Naive thymus-derived CD4-positive, alpha-beta T cell (primary cell): Measurements from ENCODE around the gene PTDSS2. TPM values are rescaled to one million over a fixed set of nuclear protein-coding genes. Genes with fewer than 3 reads are reported as not detected.

Experiments used
- ATAC-seq: fragments of 150-1000 bp; cut with Tn5 transposase; 2 replicates; pipeline ENCODE4 v1.10.0; 2021; ENCODE audit warnings: mild to moderate bottlenecking, moderate library complexity
- CTCF ChIA-PET: fragments of 350-600 bp; sonication (Branson Sonifier 250); formaldehyde crosslinking; loops from one replicate; lab custom pipeline; 2021; ENCODE audit warnings: antibody characterized with exemption; lab: Charles Lee
- POLR2A ChIA-PET: fragments of 350-600 bp; sonication (Branson Sonifier 250); formaldehyde crosslinking; loops from one replicate; lab custom pipeline; 2021; ENCODE audit warnings: antibody characterized with exemption, inconsistent platforms; lab: Charles Lee
- DNase-seq, 9 donors: peaks; one replicate each; pipeline versions ENCODE4 v3.0.0 to v3.0.0-alpha.2; 2020 to 2022; ENCODE audit warnings: mixed read lengths in 1 of 9
- H3K27ac ChIP-seq: one replicate; pipeline ENCODE4 v1.7.0; 2013; ENCODE audit warnings: mild to moderate bottlenecking, low read depth, low read length, moderate library complexity
- H3K27me3 ChIP-seq, 2 donors: one replicate each; pipeline ENCODE4 v1.7.0; 2013; ENCODE audit warnings: low read length in 2 of 2, mild to moderate bottlenecking in 2 of 2, moderate library complexity in 2 of 2; ENCODE audit not compliant: control insufficient read depth in 2 of 2, insufficient read depth in 2 of 2
- H3K36me3 ChIP-seq, 3 experiments: 1 replicate in 2 of 3; 2 replicates in 1 of 3; pipeline ENCODE4 v1.7.0; 2013; ENCODE audit warnings: low read length in 3 of 3, mild to moderate bottlenecking in 3 of 3, moderate library complexity in 1 of 3; ENCODE audit not compliant: insufficient read depth in 3 of 3, control insufficient read depth in 2 of 3
- H3K4me1 ChIP-seq, 2 donors: one replicate each; pipeline ENCODE4 v1.7.0; 2013; ENCODE audit warnings: low read length in 2 of 2, mild to moderate bottlenecking in 2 of 2, moderate library complexity in 1 of 2; ENCODE audit not compliant: control insufficient read depth in 2 of 2, insufficient read depth in 2 of 2
- H3K4me3 ChIP-seq: 2 replicates; pipeline ENCODE4 v1.7.0; 2013; ENCODE audit warnings: mild to moderate bottlenecking, low read length
- H3K9me3 ChIP-seq, 3 experiments: 1 replicate in 2 of 3; 2 replicates in 1 of 3; pipeline ENCODE4 v1.7.0; 2013; ENCODE audit warnings: low read length in 3 of 3; ENCODE audit not compliant: control insufficient read depth in 2 of 3
- H3K27ac Mint-ChIP-seq, 9 donors: one replicate each; pipeline ENCODE4 v1.8.0; 2020 to 2022; ENCODE audit warnings: mixed read lengths in 9 of 9, mild to moderate bottlenecking in 8 of 9, moderate library complexity in 5 of 9, inconsistent platforms in 2 of 9
- H3K27me3 Mint-ChIP-seq, 5 donors: one replicate each; pipeline ENCODE4 v1.8.0; 2021 to 2022; ENCODE audit warnings: mixed read lengths in 5 of 5, mild to moderate bottlenecking in 1 of 5
- H3K36me3 Mint-ChIP-seq, 5 donors: one replicate each; pipeline ENCODE4 v1.8.0; 2020 to 2022; ENCODE audit warnings: mixed read lengths in 5 of 5, mild to moderate bottlenecking in 3 of 5, inconsistent platforms in 1 of 5
- H3K4me1 Mint-ChIP-seq, 7 donors: one replicate each; pipeline ENCODE4 v1.8.0; 2020 to 2022; ENCODE audit warnings: mixed read lengths in 7 of 7, mild to moderate bottlenecking in 3 of 7, inconsistent platforms in 1 of 7
- H3K4me3 Mint-ChIP-seq, 10 donors: one replicate each; pipeline ENCODE4 v1.8.0; 2020 to 2022; ENCODE audit warnings: mild to moderate bottlenecking in 10 of 10, mixed read lengths in 10 of 10, moderate library complexity in 6 of 10, inconsistent platforms in 2 of 10
- H3K9me3 Mint-ChIP-seq, 11 donors: one replicate each; pipeline ENCODE4 v1.8.0; 2020 to 2022; ENCODE audit warnings: mixed read lengths in 11 of 11, mild to moderate bottlenecking in 4 of 11, inconsistent platforms in 1 of 11, moderate library complexity in 1 of 11
- intact Hi-C, 2 donors: fragments of 100-400 bp; cut with micrococcal nuclease; formaldehyde crosslinking; loops; one replicate each; pipeline ENCODE4 v1.15.1; 2023
- polyA plus RNA-seq, 2 donors: library from polyadenylated mRNA; unstranded; fragments of 300-500 nt; fragmentation: Illumina TruSeq; gene quantifications; one replicate each; pipeline ENCODE4 v1.2.3, GENCODE V29; 2021
- total RNA-seq, 6 experiments: library from RNA in 5 of 6; stranded (reverse) in 5 of 6; gene quantifications; 1 replicate in 5 of 6; 2 replicates in 1 of 6; pipeline ENCODE4 v1.2.3 and lab custom pipeline; 2021 to 2026

PTDSS2 gene
- total and polyA plus RNA-seq, 7 experiments from 2014 or later = 9.0 to 27.7 (median 19.4) TPM

DNA sequence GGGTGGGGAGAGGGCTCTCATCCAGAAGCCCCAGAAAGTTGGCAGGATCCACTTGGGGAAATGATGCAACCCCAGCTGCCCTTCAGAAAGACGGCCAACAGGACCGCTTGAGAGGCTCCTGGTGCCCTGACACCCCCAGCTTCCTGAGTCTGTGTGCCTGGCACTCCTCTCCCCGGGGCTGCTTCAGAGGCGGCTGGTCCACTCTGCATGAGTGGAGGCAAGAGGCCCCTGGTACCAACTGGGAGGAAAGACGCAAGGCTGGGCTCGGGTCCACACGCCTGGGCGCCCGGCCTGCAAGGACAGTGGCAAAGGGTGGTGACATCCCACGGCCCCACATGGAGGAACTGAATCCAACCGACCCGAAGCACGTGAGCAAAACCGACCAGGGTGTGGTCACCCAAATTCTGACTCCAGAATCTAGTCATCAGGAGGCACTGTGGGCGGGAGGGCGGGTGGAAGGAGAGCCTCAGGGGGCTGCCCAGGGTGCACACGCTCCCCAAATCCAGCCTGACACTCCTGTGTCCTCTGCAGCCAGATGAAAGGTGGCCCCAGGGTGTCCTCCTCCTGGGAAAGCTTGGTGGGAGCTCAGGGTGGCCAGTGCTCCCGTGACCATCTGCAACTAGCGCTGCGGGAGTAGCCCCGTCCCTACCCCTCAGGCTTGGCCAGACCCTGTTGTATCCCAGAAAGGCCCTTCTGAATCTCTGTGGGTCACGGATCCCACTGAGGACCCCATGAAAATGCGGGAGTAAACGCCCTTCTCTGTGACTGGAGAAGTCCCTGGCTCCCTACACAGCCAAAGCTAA lies 53.3 kb downstream of the PTDSS2 start:
- Histone ChIP-seq H3K36me3 (peaks cover 0 to 43% (median 24%) of the 10 kb centered on the region in 3 experiments), H3K4me1 (peaks cover 12 to 26% of the 10 kb centered on the region in 2 donors), H3K9me3 (no peaks in the 10 kb centered on the region), H3K27ac (no peak overlapping the region), H3K27me3 (no peaks in the 10 kb centered on the region), H3K4me3 (no peak overlapping the region)
- Mint-ChIP-seq H3K4me1 (peaks cover 5 to 29% (median 24%) of the 10 kb centered on the region in 7 donors), H3K4me3 (peak overlapping the region in 3 of 10 donors; percentile 21 to 96 (median 48)), H3K27ac (peak overlapping the region in 1 of 9 donors; percentile 9), H3K27me3 (no peaks in the 10 kb centered on the region), H3K36me3 (peaks cover 0 to 7% (median 0%) of the 10 kb centered on the region in 5 donors), H3K9me3 (peaks cover 0 to 4% (median 0%) of the 10 kb centered on the region in 11 donors)
- no peak for ATAC-seq
- POLR2A ChIA-PET = interaction anchor here (1.2 kb wide), 1 partner anchor 46 kb away, joined by 3 read pairs; no protein-coding TSS in a partner anchor
- intact Hi-C loops = no loop called here
- peak in 1 of 9 donors; percentile 29 for DNase-seq
- CTCF ChIA-PET = no interaction called here

DNA sequence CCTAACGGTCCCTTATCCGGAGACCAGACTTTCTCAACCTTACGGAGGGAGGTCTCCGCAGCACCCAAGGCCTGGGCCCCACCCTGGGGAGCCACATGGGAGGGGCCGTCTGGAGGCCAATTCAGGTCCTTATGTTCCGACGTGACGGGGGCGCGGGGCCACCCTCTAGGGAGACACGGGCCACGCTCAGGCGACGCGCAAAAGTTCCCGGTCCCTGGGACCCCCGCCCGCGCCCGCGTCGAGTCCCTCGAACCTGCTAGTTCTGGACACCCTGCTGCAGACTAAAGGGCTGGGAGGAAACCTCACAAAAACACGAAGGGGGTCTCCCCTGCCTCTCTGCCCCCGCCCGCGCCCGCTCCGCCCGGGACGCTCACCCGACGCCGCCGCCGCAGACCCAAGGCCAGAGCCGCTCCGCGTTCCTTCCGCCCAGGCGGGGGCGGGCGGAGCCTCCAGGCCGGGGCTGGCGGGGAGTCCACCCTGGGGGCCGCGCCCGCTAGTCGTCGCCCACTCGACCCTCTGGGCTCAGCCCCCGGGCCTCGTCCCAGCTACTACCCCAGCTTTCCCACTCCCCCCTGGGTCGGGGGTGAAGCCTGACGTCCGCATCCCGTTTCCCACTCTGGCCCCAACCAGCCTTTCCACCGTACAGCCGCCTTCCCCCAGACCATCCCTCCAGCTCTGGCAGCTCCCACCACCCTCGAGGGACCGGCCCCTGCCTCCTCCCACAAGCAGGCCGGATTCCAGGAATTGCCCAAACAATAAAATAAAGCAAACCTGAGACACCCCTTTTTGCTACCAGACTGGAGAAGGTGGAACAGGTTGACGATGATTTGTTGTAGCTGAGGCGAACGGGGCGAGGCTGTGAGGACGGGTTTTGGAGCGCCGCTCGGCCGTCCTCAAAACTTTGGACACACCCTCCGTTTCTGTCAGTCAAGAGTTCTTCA lies 54.2 kb downstream of the PTDSS2 start:
- H3K27ac Mint-ChIP-seq = peak overlapping the region in 5 of 9 donors; percentile 73 to 100 (median 98)
- no peaks in the 10 kb centered on the region for H3K9me3 ChIP-seq
- H3K9me3 Mint-ChIP-seq = peaks cover 0 to 4% (median 0%) of the 10 kb centered on the region in 11 donors
- H3K27ac ChIP-seq = no peak overlapping the region
- ChIA-PET POLR2A (interaction anchor here (0.6 to 1.2 kb wide), 2 partner anchors 47 to 51 kb away, joined by 3 read pairs; no protein-coding TSS in a partner anchor), CTCF (no interaction called here)
- H3K4me3 Mint-ChIP-seq = peak overlapping the region; percentile 61 to 99 (median 86)
- H3K27me3 Mint-ChIP-seq = no peaks in the 10 kb centered on the region
- H3K4me1 Mint-ChIP-seq = peaks cover 5 to 31% (median 24%) of the 10 kb centered on the region in 7 donors
- ATAC-seq = no peak
- DNase-seq = peak in 1 of 9 donors; percentile 47
- intact Hi-C loops = no loop called here
- peaks cover 0 to 7% (median 0%) of the 10 kb centered on the region in 5 donors for H3K36me3 Mint-ChIP-seq
- peaks cover 0 to 33% (median 16%) of the 10 kb centered on the region in 3 experiments for H3K36me3 ChIP-seq
- no peak overlapping the region for H3K4me3 ChIP-seq
- no peaks in the 10 kb centered on the region for H3K27me3 ChIP-seq
- H3K4me1 ChIP-seq = peaks cover 12 to 26% of the 10 kb centered on the region in 2 donors

DNA sequence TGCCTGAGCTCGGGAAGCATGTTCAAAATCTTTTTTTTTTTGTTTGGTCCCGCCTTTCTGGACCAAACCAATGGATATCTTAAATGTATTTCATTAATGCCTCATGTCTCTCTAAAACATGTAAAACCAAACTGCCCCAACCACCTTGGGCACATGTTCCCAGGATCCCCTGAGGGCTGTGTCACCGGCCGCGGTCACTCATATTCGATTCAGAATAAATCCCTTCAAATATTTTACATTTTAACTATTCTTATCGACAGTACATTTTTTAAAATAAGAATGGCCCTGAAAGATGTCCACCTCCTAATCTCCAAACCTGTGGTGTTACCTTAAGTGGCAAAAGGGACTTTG lies 54.9 kb downstream of the PTDSS2 start:
- POLR2A ChIA-PET = interaction anchor here (0.6 kb wide), 1 partner anchor 50 kb away, joined by 3 read pairs; no protein-coding TSS in a partner anchor
- H3K27ac ChIP-seq = peak overlapping the region; percentile 99
- peaks cover 5 to 33% (median 24%) of the 10 kb centered on the region in 7 donors for H3K4me1 Mint-ChIP-seq
- peaks cover 0 to 4% (median 0%) of the 10 kb centered on the region in 11 donors for H3K9me3 Mint-ChIP-seq
- peaks cover 0 to 11% (median 3%) of the 10 kb centered on the region in 5 donors for H3K36me3 Mint-ChIP-seq
- peak overlapping the region; percentile 61 to 99 (median 86) for H3K4me3 Mint-ChIP-seq
- no peak for DNase-seq
- no peaks in the 10 kb centered on the region for H3K27me3 Mint-ChIP-seq
- no peaks in the 10 kb centered on the region for H3K9me3 ChIP-seq
- ATAC-seq = no peak
- peak overlapping the region in 8 of 9 donors; percentile 14 to 100 (median 99) for H3K27ac Mint-ChIP-seq
- CTCF ChIA-PET = no interaction called here
- peaks cover 12 to 26% of the 10 kb centered on the region in 2 donors for H3K4me1 ChIP-seq
- intact Hi-C loops = loop anchor here (5.0 kb wide), 4 partner anchors 148 to 757 kb away; partner anchors contain the start of genes IFITM1 (in 1 of the 2) and IFITM2 (in 1 of the 2)
- peaks cover 0 to 27% (median 10%) of the 10 kb centered on the region in 3 experiments for H3K36me3 ChIP-seq
- H3K4me3 ChIP-seq = no peak overlapping the region
- H3K27me3 ChIP-seq = no peaks in the 10 kb centered on the region

DNA sequence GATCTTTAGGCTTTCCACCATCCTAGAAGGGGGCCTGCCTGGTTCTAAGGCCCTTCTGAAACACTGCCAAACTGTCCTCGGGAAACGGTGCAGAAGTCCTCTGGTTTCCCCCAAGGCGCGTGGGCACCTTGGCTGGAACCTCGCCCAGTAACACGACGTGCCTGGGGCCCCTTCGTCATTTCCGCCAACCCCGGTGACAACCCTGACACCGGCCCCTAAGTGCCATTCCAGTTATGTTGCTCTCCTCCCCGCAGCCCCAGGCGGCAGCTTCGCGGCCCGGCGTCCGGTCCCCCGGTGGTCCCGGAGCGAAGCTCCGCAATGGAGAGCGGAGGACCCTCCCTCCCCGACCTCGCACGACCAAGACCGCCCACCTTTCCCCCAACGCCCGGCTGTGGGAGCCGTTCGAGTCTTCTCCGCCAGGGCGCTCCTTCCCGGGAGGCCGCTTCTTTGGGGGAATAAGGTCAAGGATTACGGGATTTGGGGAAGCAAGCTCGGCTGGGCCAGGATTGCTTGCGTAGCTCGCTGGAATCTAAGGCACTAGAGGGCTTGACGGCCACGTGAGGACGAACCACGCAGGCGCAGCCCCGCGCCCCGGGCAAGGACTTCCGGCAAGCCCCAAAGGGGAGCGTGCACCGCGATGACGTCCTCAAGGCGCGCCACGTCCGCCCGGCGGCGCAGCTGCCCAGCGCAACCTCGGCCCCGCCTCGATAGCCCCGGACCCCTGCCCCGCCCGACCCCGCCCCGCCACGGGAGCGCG lies 56.3 kb downstream of the PTDSS2 start:
- peaks cover 5 to 34% (median 21%) of the 10 kb centered on the region in 7 donors for H3K4me1 Mint-ChIP-seq
- H3K27me3 Mint-ChIP-seq = no peaks in the 10 kb centered on the region
- intact Hi-C loops = loop anchor here (1.0 to 5.0 kb wide), 16 partner anchors 29 to 1894 kb away; partner anchors contain the start of genes BET1L (in 2 of the 2), PTDSS2 (in 2 of the 2), RIC8A (in 2 of the 2) and HRAS (in 1 of the 2)
- peaks cover 0 to 4% (median 0%) of the 10 kb centered on the region in 11 donors for H3K9me3 Mint-ChIP-seq
- peak overlapping the region; percentile 93 to 99 (median 96) for H3K4me3 Mint-ChIP-seq
- Histone ChIP-seq H3K4me1 (peaks cover 12 to 26% of the 10 kb centered on the region in 2 donors), H3K4me3 (peak overlapping the region; percentile 99), H3K27me3 (no peaks in the 10 kb centered on the region), H3K27ac (peak overlapping the region; percentile 99), H3K36me3 (peaks cover 0 to 15% (median under 1%) of the 10 kb centered on the region in 3 experiments), H3K9me3 (no peaks in the 10 kb centered on the region)
- DNase-seq (peak; percentile 95 to 98 (median 97)), ATAC-seq (peak; percentile 79)
- peaks cover 0 to 12% (median 3%) of the 10 kb centered on the region in 5 donors for H3K36me3 Mint-ChIP-seq
- H3K27ac Mint-ChIP-seq = peak overlapping the region; percentile 98 to 100 (median 99)
- POLR2A ChIA-PET = interaction anchor here (0.6 to 4.4 kb wide), 30 partner anchors 8 to 313 kb away, joined by 3 to 30 read pairs (median 4); partner anchors contain the start of genes ANO9, BET1L, HRAS and IRF7
- CTCF ChIA-PET = interaction anchor here (0.9 kb wide), 1 partner anchor 58 kb away, joined by 3 read pairs; no protein-coding TSS in a partner anchor

DNA sequence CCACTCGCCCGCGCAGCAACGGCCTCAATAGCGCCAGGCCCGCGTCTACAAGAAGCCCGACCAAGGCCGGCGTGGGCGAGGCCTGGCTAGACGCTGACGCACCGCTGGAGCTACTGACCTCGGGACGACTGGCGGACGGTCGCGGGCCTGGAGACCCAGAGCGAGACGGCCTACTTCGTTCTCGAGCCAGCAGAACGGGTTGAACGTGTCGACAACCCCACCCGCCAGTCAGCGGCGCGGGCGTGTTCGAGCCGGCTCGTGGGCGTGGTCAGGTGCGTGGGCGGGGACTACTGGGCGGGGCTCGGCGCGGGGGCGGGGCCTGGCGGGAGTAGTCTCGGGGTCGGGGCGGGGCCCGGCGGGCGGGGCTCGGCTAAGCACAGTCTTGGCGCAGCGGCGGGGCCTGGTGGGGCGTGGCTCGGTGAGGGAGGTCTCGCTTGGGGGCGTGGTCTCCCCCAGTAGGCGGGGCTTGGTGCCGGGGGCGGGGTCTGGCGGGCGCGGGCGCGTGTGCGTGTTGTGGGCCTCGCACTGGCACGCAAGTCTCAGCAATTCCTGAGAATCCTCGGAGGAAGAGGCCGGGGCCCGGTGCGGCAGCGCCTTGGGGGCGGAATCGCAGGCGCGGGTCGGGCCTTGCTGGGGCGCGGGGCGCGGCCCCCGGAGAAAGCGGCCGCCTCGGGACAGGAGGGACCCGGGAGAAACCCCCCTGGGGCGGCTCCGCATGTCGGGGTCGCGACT lies 57.1 kb downstream of the PTDSS2 start, which contains the start of gene RNH1:
RNH1 (minus strand) TSS at position 248 of the 732 bp plus-strand sequence. CDS start 5,080 bp downstream, outside the sequence.
- Mint-ChIP-seq H3K4me1 (peaks cover 5 to 34% (median 21%) of the 10 kb centered on the region in 7 donors), H3K9me3 (peaks cover 0 to 4% (median 0%) of the 10 kb centered on the region in 11 donors), H3K27me3 (no peaks in the 10 kb centered on the region), H3K36me3 (peaks cover 0 to 15% (median 3%) of the 10 kb centered on the region in 5 donors), H3K27ac (peak within 1 kb of the TSS; percentile 98 to 100 (median 99)), H3K4me3 (peak within 1 kb of the TSS; percentile 93 to 99 (median 96))
- Histone ChIP-seq H3K27ac (peak within 1 kb of the TSS; percentile 99), H3K4me3 (peak within 1 kb of the TSS; percentile 99), H3K9me3 (no peaks in the 10 kb centered on the region), H3K27me3 (no peaks in the 10 kb centered on the region), H3K4me1 (peaks cover 12 to 26% of the 10 kb centered on the region in 2 donors), H3K36me3 (peaks cover 0 to 10% (median 0%) of the 10 kb centered on the region in 3 experiments)
- ATAC-seq (peak; percentile 92), DNase-seq (peak; percentile 95 to 100 (median 98))
- ChIA-PET POLR2A (interaction anchor here (0.6 to 4.4 kb wide), 25 partner anchors 9 to 312 kb away, joined by 3 to 30 read pairs (median 4); partner anchors contain the start of genes ANO9, BET1L, HRAS and IRF7), CTCF (no interaction called here)
- intact Hi-C loops = loop anchor here (1.0 to 5.0 kb wide), 24 partner anchors 11 to 1894 kb away; partner anchors contain the start of genes BET1L (in 2 of the 2), DEAF1 (in 2 of the 2), HRAS (in 2 of the 2) and PHRF1 (in 2 of the 2)
